ENCODE results near the gene NTN1. TPM values are rescaled to one million over a fixed set of nuclear protein-coding genes. Genes with fewer than 3 reads are reported as not detected.

Gene NTN1
- total and polyA plus RNA-seq, 12 donors: 3.0 to 38.7 (median 15.8) TPM

- DNase-seq (no peak), ATAC-seq (peak in 2 of 8 donors; percentile 11 to 19)
- H3K4me1 ChIP-seq: peaks cover 3 to 22% (median 15%) of the 10 kb centered on the region in 9 donors
- peaks cover 8 to 98% (median 72%) of the 10 kb centered on the region in 7 donors for H3K27me3 ChIP-seq
- H3K9me3 ChIP-seq: peaks cover 0 to 7% (median 0%) of the 10 kb centered on the region in 11 donors
- H3K36me3 ChIP-seq: no peaks in the 10 kb centered on the region
- no peak overlapping the region for H3K27ac ChIP-seq
- intact Hi-C loops (cut with DNase I): loop anchor here in 1 of 10 donors (5.0 kb wide), 1 partner anchor 283 kb away; no protein-coding TSS in a partner anchor
- 11 to 12% methylated on average over 58 of the region's 58 CpGs for WGBS, 2 donors
- no peak for TF ChIP-seq CTCF (IDR thresholded peaks at IDR 0.05)
- H3K4me3 ChIP-seq: peak overlapping the region in 9 of 10 donors; percentile 18 to 56 (median 36)
Observed at GRCh38 chr17:9004132-9004960, 17.0 kb upstream of the NTN1 start.

GRCh38 chr17:9004961-9005285 lies 16.4 kb upstream of the NTN1 start:
- Histone ChIP-seq H3K27me3 (peaks cover 8 to 99% (median 75%) of the 10 kb centered on the region in 7 donors), H3K4me3 (no peak overlapping the region), H3K4me1 (peaks cover 3 to 22% (median 15%) of the 10 kb centered on the region in 9 donors), H3K9me3 (peaks cover 0 to 5% (median 0%) of the 10 kb centered on the region in 11 donors), H3K36me3 (no peaks in the 10 kb centered on the region), H3K27ac (no peak overlapping the region)
- no peak for DNase-seq
- intact Hi-C loops (cut with DNase I): loop anchor here in 1 of 10 donors (5.0 kb wide), 1 partner anchor 282 kb away; no protein-coding TSS in a partner anchor
- no peak for ATAC-seq
- 52 to 56% methylated on average over 6 of the region's 6 CpGs for WGBS, 2 donors
- no peak for TF ChIP-seq CTCF (IDR thresholded peaks at IDR 0.05)

GRCh38 chr17:9006175-9006767 lies 15.0 kb upstream of the NTN1 start:
- intact Hi-C loops (cut with DNase I): no loop called here
- Histone ChIP-seq H3K36me3 (no peaks in the 10 kb centered on the region), H3K9me3 (no peaks in the 10 kb centered on the region), H3K4me3 (no peak overlapping the region), H3K27me3 (peaks cover 8 to 88% (median 69%) of the 10 kb centered on the region in 7 donors), H3K27ac (no peak overlapping the region), H3K4me1 (peaks cover 3 to 22% (median 15%) of the 10 kb centered on the region in 9 donors)
- 86 to 89% methylated on average over 7 of the region's 7 CpGs for WGBS, 2 donors
- DNase-seq (no peak), ATAC-seq (no peak)
- no peak for TF ChIP-seq CTCF (IDR thresholded peaks at IDR 0.05)

- Histone ChIP-seq H3K27ac (no peak overlapping the region), H3K36me3 (no peaks in the 10 kb centered on the region), H3K4me3 (no peak overlapping the region), H3K27me3 (peaks cover 8 to 79% (median 68%) of the 10 kb centered on the region in 7 donors), H3K4me1 (peaks cover 3 to 21% (median 15%) of the 10 kb centered on the region in 9 donors), H3K9me3 (no peaks in the 10 kb centered on the region)
- WGBS, 2 donors: 96 to 97% methylated on average over 2 of the region's 2 CpGs
- no peak for ATAC-seq
- intact Hi-C loops (cut with DNase I): no loop called here
- DNase-seq: no peak
- no peak for TF ChIP-seq CTCF (IDR thresholded peaks at IDR 0.05)
Observed at GRCh38 chr17:9007052-9007714, 14.1 kb upstream of the NTN1 start.

All from heart right ventricle (tissue), 16 donors.